Heart right ventricle (tissue), 16 donors: Measurements from ENCODE around the gene ABHD17B. TPM values are rescaled to one million over a fixed set of nuclear protein-coding genes. Genes with fewer than 3 reads are reported as not detected.
"Not testable (repeated sequence)": the region's sequence is repeated elsewhere in the genome, so short reads cannot be mapped to it uniquely, and the experiment has no call there.

Experiments
- ATAC-seq, 8 donors: fragments of 200-7000 bp; cut with Tn5 transposase; one replicate each; pipeline ENCODE4 v1.9.1; 2020; ENCODE audit warnings: mild to moderate bottlenecking in 8 of 8, moderate library complexity in 8 of 8, moderate number of reproducible peaks in 1 of 8
- DNase-seq, 2 donors: peaks; one replicate each; pipeline ENCODE4 v3.0.0-alpha.2; 2020
- H3K27ac ChIP-seq, 10 donors: fragments of 200-600 bp; sonication (generic) in 2 of 10; one replicate each; pipeline versions ENCODE4 v1.5.0 to v1.8.0; 2020 to 2022; ENCODE audit warnings: mild to moderate bottlenecking in 3 of 10
- H3K27me3 ChIP-seq, 7 donors: fragments of 200-600 bp; one replicate each; pipeline ENCODE4 v1.8.0; 2021 to 2022; ENCODE audit warnings: mild to moderate bottlenecking in 2 of 7
- H3K36me3 ChIP-seq, 9 donors: fragments of 200-600 bp; sonication (generic) in 1 of 9; one replicate each; pipeline versions ENCODE4 v1.5.0 to v1.8.0; 2020 to 2022; ENCODE audit warnings: mild to moderate bottlenecking in 2 of 9
- H3K4me1 ChIP-seq, 9 donors: fragments of 200-600 bp; sonication (generic) in 1 of 9; one replicate each; pipeline versions ENCODE4 v1.5.0 to v1.8.0; 2020 to 2022; ENCODE audit warnings: mild to moderate bottlenecking in 4 of 9
- H3K4me3 ChIP-seq, 10 donors: fragments of 200-600 bp; sonication (generic) in 2 of 10; one replicate each; pipeline versions ENCODE4 v1.5.0 to v1.8.0; 2020 to 2022; ENCODE audit warnings: mild to moderate bottlenecking in 7 of 10, moderate library complexity in 2 of 10
- H3K9me3 ChIP-seq, 11 donors: fragments of 200-600 bp in 10 of 11; sonication (generic) in 2 of 11; one replicate each; pipeline versions ENCODE4 v1.5.0 to v1.8.0; 2013 to 2022; ENCODE audit warnings: mild to moderate bottlenecking in 2 of 11, control low read depth in 1 of 11, moderate library complexity in 1 of 11
- WGBS, 2 donors: extraction: QIAGEN DNeasy Blood & Tissue Kit; methylation state at CpG; one replicate each; pipeline ENCODE4 v1.1.7; 2013; ENCODE audit warnings: inconsistent platforms in 1 of 2; 5-methylcytosine and 5-hydroxymethylcytosine counted together
- intact Hi-C, 10 donors: fragments of 100-400 bp; cut with DNase I; formaldehyde crosslinking; loops; one replicate each; pipeline versions ENCODE4 v1.11.1 to v1.14.2; 2022
- polyA plus RNA-seq, 2 donors: library from polyadenylated mRNA; stranded (reverse); fragments of 200-250 nt; gene quantifications; one replicate each; pipeline ENCODE4 v1.2.3, GENCODE V29; 2013
- total RNA-seq, 10 donors: library from RNA; stranded (reverse); fragmentation: NEBNext Ultra II Directional in 3 of 10; extraction: Animal tissue kit (Norgen Biotek cat#: 25700) in 3 of 10; gene quantifications; one replicate each; pipeline versions ENCODE4 v1.2.1 to v1.2.4, GENCODE V29; 2021 to 2023
- TF ChIP-seq, protein P1 (sequence below), 9 donors: fragments of 200-600 bp; sonication (generic) in 2 of 9; IDR thresholded peaks; one replicate each; pipeline versions ENCODE4 v1.5.0 to v1.8.0; 2021 to 2022; ENCODE audit warnings: antibody characterized with exemption in 9 of 9, mild to moderate bottlenecking in 5 of 9, moderate library complexity in 1 of 9
- donor health status: Arrhythmogenic right ventricular cardiomyopathy.
- donor health status: ischemic (EF 13 %, LVEDD 7.1; RV severe dilation, severe dysfunction).
- donor health status: healthy with polysubstance abuse.
- donor health status: DM: no; HTN: yes; CAD: no.
- donor health status: DM: no; HTN: no; CAD: no.
- donor health status: ischemic (EF 25% LVEDD 6.9; RV normal size, moderate dysfunction).
- donor health status: ischemic (EF 25% LVEDD 5.7; RV mildly dilated, moderate dysfunction).
- donor health status: healthy.
- donor health status: DM: yes; HTN: yes; CAD: no.
- donor health status: Ischemic cardiomyopathy.
- donor health status: ischemic (EF 35%, LVEDD 5.7; RV mildly dilated, moderate dysfunction).
- donor health status: nonischemic (EF 11% LVEDD 7.7; RV severe dilation, severe dysfunction).
- donor health status: DM: yes; HTN: yes; CAD: no.
- donor health status: PGD.
- donor health status: ischemic (EF 29% LVEDD 5.4; RV normal size, mild dysfunction).
- donor health status: nonischemic (EF 23%, LVEDD 6.1; RV moderate dilation, normal function).

The ABHD17B gene
- total and polyA plus RNA-seq, 12 donors, result 2.6 to 14.8 (median 9.6) TPM

DNA sequence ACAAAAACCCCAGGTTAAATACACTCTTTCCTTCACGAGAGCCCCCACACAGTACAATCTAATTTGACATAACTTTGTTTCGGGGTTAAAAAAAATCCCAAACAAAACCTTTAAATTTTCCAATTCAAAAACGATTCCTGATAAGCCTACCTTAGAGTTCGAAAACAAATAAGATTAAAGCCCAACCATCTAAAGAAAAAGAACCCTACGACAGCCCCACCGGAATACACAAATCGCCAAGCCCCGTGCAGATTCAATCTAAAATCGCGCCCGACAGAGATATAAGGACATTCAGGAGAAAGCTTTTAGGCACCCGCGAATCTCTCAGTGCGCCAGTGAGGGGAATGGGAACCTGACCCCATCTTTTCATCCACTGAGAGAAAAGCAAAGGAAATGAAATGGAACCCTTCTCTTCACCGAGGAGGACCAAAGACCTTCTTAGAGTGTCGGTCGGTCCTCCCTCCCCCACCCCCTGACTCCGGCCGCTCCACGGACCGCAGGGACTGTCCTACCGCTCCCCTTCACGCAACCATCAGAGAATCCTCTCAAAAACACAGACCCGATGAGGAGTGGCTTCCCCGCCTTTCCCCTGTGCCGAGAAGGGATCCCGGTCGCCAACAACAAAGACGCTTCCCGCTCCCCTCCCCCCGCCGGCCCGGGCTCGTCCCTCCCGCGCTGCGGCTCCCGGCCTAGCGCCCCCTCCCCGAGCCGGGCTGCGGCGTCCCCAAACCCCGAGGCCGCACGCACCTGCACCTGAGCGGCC is 925 bp downstream of the ABHD17B start:
- TF ChIP-seq, protein P1, sequence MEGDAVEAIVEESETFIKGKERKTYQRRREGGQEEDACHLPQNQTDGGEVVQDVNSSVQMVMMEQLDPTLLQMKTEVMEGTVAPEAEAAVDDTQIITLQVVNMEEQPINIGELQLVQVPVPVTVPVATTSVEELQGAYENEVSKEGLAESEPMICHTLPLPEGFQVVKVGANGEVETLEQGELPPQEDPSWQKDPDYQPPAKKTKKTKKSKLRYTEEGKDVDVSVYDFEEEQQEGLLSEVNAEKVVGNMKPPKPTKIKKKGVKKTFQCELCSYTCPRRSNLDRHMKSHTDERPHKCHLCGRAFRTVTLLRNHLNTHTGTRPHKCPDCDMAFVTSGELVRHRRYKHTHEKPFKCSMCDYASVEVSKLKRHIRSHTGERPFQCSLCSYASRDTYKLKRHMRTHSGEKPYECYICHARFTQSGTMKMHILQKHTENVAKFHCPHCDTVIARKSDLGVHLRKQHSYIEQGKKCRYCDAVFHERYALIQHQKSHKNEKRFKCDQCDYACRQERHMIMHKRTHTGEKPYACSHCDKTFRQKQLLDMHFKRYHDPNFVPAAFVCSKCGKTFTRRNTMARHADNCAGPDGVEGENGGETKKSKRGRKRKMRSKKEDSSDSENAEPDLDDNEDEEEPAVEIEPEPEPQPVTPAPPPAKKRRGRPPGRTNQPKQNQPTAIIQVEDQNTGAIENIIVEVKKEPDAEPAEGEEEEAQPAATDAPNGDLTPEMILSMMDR (IDR thresholded peaks at IDR 0.05), result no peak
- H3K4me1 ChIP-seq, result peaks cover 0 to 58% (median 43%) of the 10 kb centered on the region in 9 donors
- no peaks in the 10 kb centered on the region for H3K9me3 ChIP-seq
- no peaks in the 10 kb centered on the region for H3K27me3 ChIP-seq
- ATAC-seq (peak in 7 of 8 donors; percentile 15 to 45 (median 21)), DNase-seq (peak; percentile 67 to 70)
- WGBS, 2 donors, result 0 to 1% methylated on average over 46 to 47 of the region's 47 CpGs
- H3K4me3 ChIP-seq, result peak overlapping the region; percentile 64 to 99 (median 94)
- intact Hi-C loops, result loop anchor here in 8 of 10 donors (5.0 to 10.0 kb wide), 6 partner anchors 75 to 455 kb away; partner anchors contain the start of gene ZFAND5 (in 3 of the 8)
- peaks cover 0 to 14% (median 0%) of the 10 kb centered on the region in 9 donors for H3K36me3 ChIP-seq
- peak overlapping the region; percentile 82 to 98 (median 94) for H3K27ac ChIP-seq

DNA sequence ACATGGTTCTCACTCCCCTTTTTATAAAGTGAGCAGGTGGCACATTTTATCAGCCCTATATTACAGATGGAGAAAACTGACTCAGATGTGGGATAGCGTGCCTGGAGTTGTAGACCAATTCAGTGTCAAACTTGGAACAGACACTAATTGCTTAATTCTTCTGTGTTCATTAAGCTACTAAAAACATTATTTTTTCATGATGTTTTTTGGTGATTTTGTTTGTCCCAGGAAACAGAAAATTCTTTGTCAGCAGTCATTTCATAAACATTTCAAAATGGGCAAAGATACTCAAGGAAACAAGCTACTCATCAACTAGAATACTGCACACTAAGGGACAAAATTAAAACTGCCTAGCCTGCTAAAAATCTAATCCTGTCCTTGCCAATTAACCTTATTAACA is 2.2 kb downstream of the ABHD17B start:
- no peaks in the 10 kb centered on the region for H3K9me3 ChIP-seq
- H3K4me1 ChIP-seq, result peaks cover 0 to 55% (median 40%) of the 10 kb centered on the region in 9 donors
- H3K36me3 ChIP-seq, result peaks cover 0 to 15% (median 0%) of the 10 kb centered on the region in 9 donors
- WGBS, 2 donors, result 50 to 62% methylated on average over 1 of the region's 1 CpG
- TF ChIP-seq, protein P1 (IDR thresholded peaks at IDR 0.05), result no peak
- no peaks in the 10 kb centered on the region for H3K27me3 ChIP-seq
- H3K27ac ChIP-seq, result no peak overlapping the region
- no peak for ATAC-seq
- intact Hi-C loops, result loop anchor here in 1 of 10 donors (5.0 kb wide), 1 partner anchor 92 kb away; no protein-coding TSS in a partner anchor
- peak overlapping the region in 7 of 10 donors; percentile 72 to 99 (median 95) for H3K4me3 ChIP-seq
- DNase-seq, result no peak

DNA sequence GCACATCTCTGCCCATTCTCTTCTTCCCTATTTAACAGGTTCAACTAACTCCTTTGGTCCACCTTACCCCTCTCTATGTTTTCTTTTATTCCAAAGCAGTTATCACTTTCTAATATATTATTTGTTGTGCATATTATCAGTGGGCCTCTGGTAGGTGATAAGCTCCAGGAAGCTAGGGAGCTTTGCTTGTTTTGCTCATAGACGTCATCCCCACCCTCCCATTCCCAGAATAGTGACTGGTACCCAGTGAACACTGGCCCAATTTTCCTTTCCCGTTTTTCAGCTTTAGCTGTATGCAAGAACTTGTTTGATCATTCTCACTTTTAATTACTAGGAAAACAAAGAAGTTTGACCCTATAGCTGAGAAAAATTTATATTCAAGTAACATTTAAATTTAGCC is 6.9 kb downstream of the ABHD17B start:
- Histone ChIP-seq H3K4me3 (no peak overlapping the region), H3K9me3 (no peaks in the 10 kb centered on the region), H3K27me3 (no peaks in the 10 kb centered on the region), H3K27ac (no peak overlapping the region), H3K36me3 (peaks cover 0 to 15% (median 0%) of the 10 kb centered on the region in 9 donors), H3K4me1 (peaks cover 0 to 50% (median 20%) of the 10 kb centered on the region in 9 donors)
- TF ChIP-seq, protein P1 (IDR thresholded peaks at IDR 0.05), result no peak
- ATAC-seq, result no peak
- 34 to 38% methylated on average over 2 of the region's 2 CpGs for WGBS, 2 donors
- DNase-seq, result no peak
- intact Hi-C loops, result no loop called here

DNA sequence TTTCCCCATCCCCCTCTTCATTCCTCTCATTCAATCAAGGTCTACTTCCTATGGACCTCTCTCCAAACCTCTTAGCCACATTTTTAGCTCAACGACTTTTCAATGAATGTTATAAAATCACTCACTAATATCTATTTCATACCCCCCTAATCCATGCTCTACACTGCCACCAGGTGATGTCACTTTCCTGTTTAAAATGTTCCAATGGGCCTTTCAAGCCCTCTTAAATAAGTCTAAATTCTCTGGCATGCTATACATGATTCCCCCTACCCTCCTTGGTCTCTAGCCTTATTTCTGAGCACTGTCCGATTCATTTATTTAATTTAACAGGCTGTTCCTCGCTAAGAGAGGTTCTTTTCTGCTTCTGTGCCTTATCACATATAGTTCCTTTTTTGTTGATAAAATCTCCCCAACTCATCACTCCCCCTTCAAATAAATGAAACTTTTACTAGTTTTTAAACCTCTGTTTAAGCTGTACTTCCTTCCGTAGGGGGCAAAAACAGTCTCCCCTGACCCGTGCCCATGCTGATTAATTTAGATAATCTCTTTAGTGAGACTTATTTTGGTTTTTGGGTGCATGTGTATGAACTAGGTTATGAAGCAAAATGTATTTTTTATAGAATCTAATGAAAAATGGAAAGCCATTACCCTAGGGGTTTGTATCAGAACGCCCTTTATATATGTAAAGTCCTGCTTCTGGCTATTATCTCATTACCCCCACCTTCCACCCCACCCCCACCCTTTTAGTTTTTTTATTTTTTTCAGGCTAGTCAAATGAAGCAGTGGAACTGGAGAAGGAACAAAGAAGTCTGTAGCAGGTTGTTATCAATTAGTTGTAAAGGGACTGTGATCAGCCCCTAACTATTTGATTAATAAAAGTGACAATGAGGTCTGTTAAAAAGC is 9.0 kb downstream of the ABHD17B start:
- TF ChIP-seq, protein P1 (IDR thresholded peaks at IDR 0.05), result no peak
- intact Hi-C loops, result no loop called here
- H3K27me3 ChIP-seq, result no peaks in the 10 kb centered on the region
- H3K36me3 ChIP-seq, result peaks cover 0 to 15% (median 0%) of the 10 kb centered on the region in 9 donors
- H3K4me1 ChIP-seq, result peaks cover 0 to 50% (median 17%) of the 10 kb centered on the region in 9 donors
- ATAC-seq, result no peak
- H3K27ac ChIP-seq, result no peak overlapping the region
- no peak for DNase-seq
- 62 to 69% methylated on average over 6 of the region's 6 CpGs for WGBS, 2 donors
- no peaks in the 10 kb centered on the region for H3K9me3 ChIP-seq
- no peak overlapping the region for H3K4me3 ChIP-seq

DNA sequence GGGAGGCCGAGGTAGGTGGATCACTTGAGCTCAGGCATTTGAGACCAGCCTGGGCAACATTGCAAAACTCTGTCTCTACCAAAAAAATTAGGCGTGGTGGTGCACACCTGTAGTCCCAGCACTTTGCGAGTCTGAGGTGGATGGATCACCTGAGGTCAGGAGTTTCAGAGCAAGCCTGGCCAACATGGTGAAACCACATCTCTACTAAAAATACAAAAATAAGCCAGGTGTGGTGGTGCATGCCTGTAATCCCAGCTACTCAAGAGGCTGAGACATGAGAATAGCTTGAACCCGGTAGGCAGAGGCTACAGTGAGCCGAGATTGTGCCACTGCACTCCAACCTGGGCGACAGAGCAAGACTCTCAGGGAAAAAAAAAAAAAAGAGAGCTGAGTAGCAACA is 12.2 kb downstream of the ABHD17B start:
- not testable (repeated sequence) for ATAC-seq, DNase-seq, H3K36me3 ChIP-seq, H3K4me3 ChIP-seq, H3K27me3 ChIP-seq, H3K9me3 ChIP-seq
- WGBS, 2 donors, result 97% methylated on average over 6 of the region's 6 CpGs
- Histone ChIP-seq H3K27ac (peak overlapping the region in 1 of 10 donors; percentile 62), H3K4me1 (peaks cover 0 to 72% (median 22%) of the 10 kb centered on the region in 9 donors)
- intact Hi-C loops, result loop anchor here in 1 of 10 donors (10.0 kb wide), 1 partner anchor 84 kb away; no protein-coding TSS in a partner anchor
